CD4-positive, alpha-beta memory T cell (primary cell): Measurements from ENCODE around the gene KDM4D. TPM values are rescaled to one million over a fixed set of nuclear protein-coding genes. Genes with fewer than 3 reads are reported as not detected.

Experiments
- CTCF ChIA-PET: fragments of 350-600 bp; sonication (Branson Sonifier 250); formaldehyde crosslinking; loops from one replicate; lab custom pipeline; 2021; ENCODE audit warnings: inconsistent platforms; ENCODE audit not compliant: partially characterized antibody; lab: Charles Lee
- POLR2A ChIA-PET: fragments of 350-600 bp; sonication (Branson Sonifier 250); formaldehyde crosslinking; loops from one replicate; lab custom pipeline; 2021; ENCODE audit not compliant: partially characterized antibody; lab: Charles Lee
- DNase-seq, 5 donors: peaks; one replicate each; pipeline versions ENCODE4 v3.0.0 to v3.0.0-alpha.2; 2020 to 2022; ENCODE audit warnings: mixed read lengths in 1 of 5
- H3K27ac ChIP-seq: one replicate; pipeline ENCODE4 v1.7.0; 2013; ENCODE audit warnings: low read depth, low read length
- H3K27me3 ChIP-seq: 2 replicates; pipeline ENCODE4 v1.7.0; 2013; ENCODE audit warnings: mild to moderate bottlenecking, low read length, moderate library complexity; ENCODE audit not compliant: insufficient read depth
- H3K36me3 ChIP-seq: 2 replicates; pipeline ENCODE4 v1.7.0; 2013; ENCODE audit warnings: mild to moderate bottlenecking, low read length, moderate library complexity; ENCODE audit not compliant: insufficient read depth
- H3K4me1 ChIP-seq: 2 replicates; pipeline ENCODE4 v1.7.0; 2013; ENCODE audit warnings: mild to moderate bottlenecking, low read length, moderate library complexity; ENCODE audit not compliant: insufficient read depth
- H3K4me3 ChIP-seq, 2 donors: one replicate each; pipeline ENCODE4 v1.7.0; 2013; ENCODE audit warnings: low read length in 2 of 2, mild to moderate bottlenecking in 1 of 2
- H3K9me3 ChIP-seq, 2 donors: one replicate each; pipeline ENCODE4 v1.7.0; 2013; ENCODE audit warnings: low read length in 2 of 2, control low read depth in 1 of 2; ENCODE audit not compliant: control insufficient read depth in 1 of 2
- H3K27ac Mint-ChIP-seq, 7 donors: one replicate each; pipeline ENCODE4 v1.8.0; 2020 to 2021; ENCODE audit warnings: mixed read lengths in 7 of 7, mild to moderate bottlenecking in 6 of 7, inconsistent platforms in 3 of 7, moderate library complexity in 3 of 7
- H3K27me3 Mint-ChIP-seq, 2 donors: one replicate each; pipeline ENCODE4 v1.8.0; 2020 to 2021; ENCODE audit warnings: mixed read lengths in 2 of 2
- H3K36me3 Mint-ChIP-seq, 2 donors: one replicate each; pipeline ENCODE4 v1.8.0; 2020 to 2021; ENCODE audit warnings: mixed read lengths in 2 of 2, inconsistent platforms in 1 of 2, mild to moderate bottlenecking in 1 of 2
- H3K4me1 Mint-ChIP-seq, 4 donors: one replicate each; pipeline ENCODE4 v1.8.0; 2020 to 2021; ENCODE audit warnings: mixed read lengths in 4 of 4, mild to moderate bottlenecking in 1 of 4
- H3K4me3 Mint-ChIP-seq, 8 donors: one replicate each; pipeline ENCODE4 v1.8.0; 2020 to 2021; ENCODE audit warnings: mixed read lengths in 8 of 8, mild to moderate bottlenecking in 7 of 8, moderate library complexity in 6 of 8, inconsistent platforms in 3 of 8
- H3K9me3 Mint-ChIP-seq, 8 donors: one replicate each; pipeline ENCODE4 v1.8.0; 2020 to 2021; ENCODE audit warnings: mixed read lengths in 8 of 8, mild to moderate bottlenecking in 5 of 8, inconsistent platforms in 3 of 8, moderate library complexity in 1 of 8
- intact Hi-C: fragments of 100-400 bp; cut with micrococcal nuclease; formaldehyde crosslinking; loops from one replicate; pipeline ENCODE4 v1.15.1; 2023
- polyA plus RNA-seq, 2 donors: library from polyadenylated mRNA; unstranded; fragments of 300-500 nt; fragmentation: Illumina TruSeq; gene quantifications; one replicate each; pipeline ENCODE4 v1.2.3, GENCODE V29; 2021
- total RNA-seq, 2 experiments: library from RNA; stranded (reverse); gene quantifications; one replicate each; pipeline ENCODE4 v1.2.3, GENCODE V29; 2021

The KDM4D gene
- total and polyA plus RNA-seq, 4 experiments from 2014 or later = 0.21 to 0.39 (median 0.35) TPM

GRCh38 chr11:95042906-95043305 lies 69.4 kb downstream of the KDM4D start:
- Mint-ChIP-seq H3K9me3 (no peaks in the 10 kb centered on the region), H3K4me1 (peaks cover 0 to 2% (median under 1%) of the 10 kb centered on the region in 4 donors), H3K27me3 (peaks cover 29 to 42% of the 10 kb centered on the region in 2 donors), H3K4me3 (no peak overlapping the region), H3K27ac (no peak overlapping the region), H3K36me3 (no peaks in the 10 kb centered on the region)
- H3K9me3 ChIP-seq = no peaks in the 10 kb centered on the region
- no peaks in the 10 kb centered on the region for H3K27me3 ChIP-seq
- POLR2A ChIA-PET = no interaction called here
- no peak for DNase-seq
- CTCF ChIA-PET = no interaction called here
- no peaks in the 10 kb centered on the region for H3K4me1 ChIP-seq
- no peak overlapping the region for H3K27ac ChIP-seq
- H3K4me3 ChIP-seq = no peak overlapping the region
- no peaks in the 10 kb centered on the region for H3K36me3 ChIP-seq
- intact Hi-C loops = no loop called here

- H3K36me3 Mint-ChIP-seq = no peaks in the 10 kb centered on the region
- Histone ChIP-seq H3K9me3 (no peaks in the 10 kb centered on the region), H3K27ac (no peak overlapping the region), H3K4me3 (no peak overlapping the region), H3K36me3 (no peaks in the 10 kb centered on the region), H3K4me1 (no peaks in the 10 kb centered on the region), H3K27me3 (no peaks in the 10 kb centered on the region)
- ChIA-PET POLR2A (no interaction called here), CTCF (no interaction called here)
- no peak for DNase-seq
- H3K4me1 Mint-ChIP-seq = peaks cover 0 to 1% (median 0%) of the 10 kb centered on the region in 4 donors
- H3K9me3 Mint-ChIP-seq = no peaks in the 10 kb centered on the region
- H3K4me3 Mint-ChIP-seq = no peak overlapping the region
- intact Hi-C loops = no loop called here
- H3K27ac Mint-ChIP-seq = no peak overlapping the region
- H3K27me3 Mint-ChIP-seq = peaks cover 27 to 37% of the 10 kb centered on the region in 2 donors
Observed at GRCh38 chr11:95044010-95044409, 70.5 kb downstream of the KDM4D start.

GRCh38 chr11:95045812-95046211 lies 72.3 kb downstream of the KDM4D start:
- Mint-ChIP-seq H3K4me1 (peaks cover 0 to 1% (median 0%) of the 10 kb centered on the region in 4 donors), H3K36me3 (no peaks in the 10 kb centered on the region), H3K27me3 (peaks cover 30 to 37% of the 10 kb centered on the region in 2 donors), H3K9me3 (no peaks in the 10 kb centered on the region), H3K27ac (no peak overlapping the region), H3K4me3 (no peak overlapping the region)
- no peak for DNase-seq
- H3K27me3 ChIP-seq = no peaks in the 10 kb centered on the region
- H3K36me3 ChIP-seq = no peaks in the 10 kb centered on the region
- POLR2A ChIA-PET = no interaction called here
- CTCF ChIA-PET = no interaction called here
- H3K4me1 ChIP-seq = no peaks in the 10 kb centered on the region
- H3K9me3 ChIP-seq = no peaks in the 10 kb centered on the region
- H3K27ac ChIP-seq = no peak overlapping the region
- H3K4me3 ChIP-seq = no peak overlapping the region
- intact Hi-C loops = no loop called here

Other genes starting within 250 kb of the KDM4D start
- gene AMOTL1, start 205.4 kb upstream of the KDM4D start, total RNA-seq = under 1 TPM; 0.06 to 0.09 TPM
- under 1 TPM in 1 of 2 donors, not detected in 1; 0.07 TPM for gene AMOTL1, start 205.4 kb upstream of the KDM4D start, polyA plus RNA-seq
- gene CWC15, start 153 bp upstream of the KDM4D start, total RNA-seq = 10 to 100 TPM; 62.7 to 69.4 TPM
- gene CWC15, start 153 bp upstream of the KDM4D start, polyA plus RNA-seq = 10 to 100 TPM; 64.6 to 67.8 TPM
- not detected for gene KDM4E, start 51.5 kb downstream of the KDM4D start, total RNA-seq
- not detected for gene KDM4E, start 51.5 kb downstream of the KDM4D start, polyA plus RNA-seq
- gene KDM4F, start 75.7 kb downstream of the KDM4D start, total RNA-seq = not detected
- gene KDM4F, start 75.7 kb downstream of the KDM4D start, polyA plus RNA-seq = not detected
- gene SRSF8, start 93.2 kb downstream of the KDM4D start, total RNA-seq = 100 to 1,000 TPM; 107 to 117 TPM
- gene SRSF8, start 93.2 kb downstream of the KDM4D start, polyA plus RNA-seq = 100 to 1,000 TPM; 104 to 147 TPM
- 10 to 100 TPM; 12.8 to 13.3 TPM for gene ENDOD1, start 116.1 kb downstream of the KDM4D start, total RNA-seq
- gene ENDOD1, start 116.1 kb downstream of the KDM4D start, polyA plus RNA-seq = 10 to 100 TPM in 1 of 2 donors, 1 to 10 TPM in 1; 7.2 to 10.3 TPM